NB4 (cell line): Measurements from ENCODE around the gene BTBD8.

Experiments
- CTCF ChIP-seq: IDR thresholded peaks from one replicate; pipeline ENCODE4 v1.5.1; 2012; ENCODE audit warnings: low read depth, low read length
- MAX ChIP-seq: IDR thresholded peaks from 2 replicates; pipeline ENCODE4 v1.6.1; 2011; ENCODE audit warnings: low read depth, low read length
- MYC ChIP-seq: IDR thresholded peaks from 2 replicates; pipeline ENCODE4 v1.6.1; 2011; ENCODE audit warnings: low read depth, low read length
- POLR2A ChIP-seq: IDR thresholded peaks from 2 replicates; pipeline ENCODE4 v1.6.1; 2011; ENCODE audit warnings: mild to moderate bottlenecking; ENCODE audit not compliant: insufficient read length; ENCODE audit errors: extremely low read depth

GRCh38 chr1:92030656-92031107 is 49.5 kb upstream of the BTBD8 start:
- TF ChIP-seq CTCF (no peak), POLR2A (no peak), MAX (no peak), MYC (no peak)
